ENCODE results near the gene STK38. TPM values are rescaled to one million over a fixed set of nuclear protein-coding genes. Genes with fewer than 3 reads are reported as not detected.

STK38 gene
- total and polyA plus RNA-seq, 2 of the 4 experiments (the other 2 are of a cell fraction) = 10.6 to 19.7 TPM

DNA sequence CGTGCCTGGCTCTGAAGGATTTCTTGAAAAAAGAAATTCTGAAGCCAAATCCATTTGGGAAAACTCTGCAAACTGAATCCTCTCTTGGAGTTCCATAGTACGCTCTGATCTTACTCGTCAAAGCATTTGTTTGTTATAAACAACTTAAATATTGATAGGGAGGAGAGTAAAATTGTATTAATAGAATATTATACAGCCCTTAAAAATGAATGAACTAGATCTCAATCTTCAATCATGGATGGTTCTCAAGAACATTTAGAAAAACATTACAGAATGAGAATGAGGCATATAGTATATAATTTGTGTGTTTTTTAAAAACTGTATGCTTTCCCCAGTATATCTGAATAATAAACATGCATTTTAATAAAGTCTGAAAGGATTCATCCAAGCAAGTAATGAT lies 79.7 kb downstream of the STK38 start:
- Histone ChIP-seq H3K36me3 (ENCODE audit: control insufficient read depth, insufficient read depth, low read length) (peaks cover 9% of the 10 kb centered on the region), H2BK5ac (ENCODE audit: low read depth, low read length, poor library complexity, severe bottlenecking) (no peak overlapping the region), H2BK20ac (ENCODE audit: low read depth, low read length) (no peak overlapping the region), H3K9me3 (ENCODE audit: control insufficient read depth, insufficient read depth, low read length) (no peaks in the 10 kb centered on the region), H4K8ac (ENCODE audit: low read depth in 2 of 2, low read length in 2 of 2) (no peak overlapping the region), H4K5ac (ENCODE audit: low read depth, low read length) (no peak overlapping the region), H3K18ac (ENCODE audit: low read depth, low read length) (no peak overlapping the region), H2AFZ (replicated peaks; ENCODE audit: low read length, poor library complexity) (no peak overlapping the region), H3K23ac (ENCODE audit: low read depth, low read length) (no peak overlapping the region), H3K9me1 (ENCODE audit: insufficient read depth, low read length) (peaks cover 9% of the 10 kb centered on the region), H2AK9ac (replicated peaks; ENCODE audit: low read depth, low read length, poor library complexity) (no peak overlapping the region), H4K91ac (ENCODE audit: insufficient read depth, low read depth, low read length) (no peak overlapping the region), H3K4me2 (ENCODE audit: low read depth, low read length) (no peak overlapping the region), H2BK15ac (ENCODE audit: low read depth, low read length) (no peak overlapping the region), H3K27me3 (ENCODE audit: control insufficient read depth, insufficient read depth, low read length) (no peaks in the 10 kb centered on the region), H3K9ac (ENCODE audit: low read depth, low read length) (no peak overlapping the region), H3K4me1 (ENCODE audit: control insufficient read depth, insufficient read depth, low read length) (peaks cover 9% of the 10 kb centered on the region), H4K20me1 (ENCODE audit: insufficient read depth, low read length) (peaks cover 46% of the 10 kb centered on the region), H2AK5ac (ENCODE audit: low read depth, low read length) (no peak overlapping the region), H3K27ac (ENCODE audit: insufficient read depth, low read length) (no peak overlapping the region), H3K79me1 (ENCODE audit: low read depth in 1 of 2, low read length in 2 of 2) (peaks cover 23 to 67% of the 10 kb centered on the region in 2 experiments), H3K14ac (replicated peaks; ENCODE audit: low read depth, low read length) (no peak overlapping the region), H3K4me3 (ENCODE audit: insufficient read depth, low read depth, low read length) (no peak overlapping the region), H3K4ac (ENCODE audit: low read depth, low read length) (no peak overlapping the region), H2BK120ac (ENCODE audit: low read depth, low read length) (no peak overlapping the region), H3K56ac (ENCODE audit: extremely low read depth, insufficient read depth, low read length) (no peak overlapping the region)
- no CpG with 5 or more reads among the region's 3 CpGs for WGBS, 2 experiments (ENCODE audit: extremely low coverage in 2 of 2, insufficient read length in 1 of 2)
- BruUV-seq (replicated peaks) = no TSS peak
- ChIA-PET CTCF (interaction anchor here (0.6 kb wide), 1 partner anchor 98 kb away, joined by 3 read pairs; no protein-coding TSS in a partner anchor), POLR2A (ENCODE audit: unreplicated experiment) (no interaction called here)
- dilution Hi-C loops (cut with HindIII; ENCODE audit: low sequenced_read_pairs, unreplicated experiment) = no loop called here
- intact Hi-C loops (cut with micrococcal nuclease) = no loop called here
- no peak for TF ChIP-seq MAFK (IDR thresholded peaks at IDR 0.05; ENCODE audit: low read depth, low read length)
- TF ChIP-seq, protein P1, sequence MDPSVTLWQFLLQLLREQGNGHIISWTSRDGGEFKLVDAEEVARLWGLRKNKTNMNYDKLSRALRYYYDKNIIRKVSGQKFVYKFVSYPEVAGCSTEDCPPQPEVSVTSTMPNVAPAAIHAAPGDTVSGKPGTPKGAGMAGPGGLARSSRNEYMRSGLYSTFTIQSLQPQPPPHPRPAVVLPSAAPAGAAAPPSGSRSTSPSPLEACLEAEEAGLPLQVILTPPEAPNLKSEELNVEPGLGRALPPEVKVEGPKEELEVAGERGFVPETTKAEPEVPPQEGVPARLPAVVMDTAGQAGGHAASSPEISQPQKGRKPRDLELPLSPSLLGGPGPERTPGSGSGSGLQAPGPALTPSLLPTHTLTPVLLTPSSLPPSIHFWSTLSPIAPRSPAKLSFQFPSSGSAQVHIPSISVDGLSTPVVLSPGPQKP (IDR thresholded peaks at IDR 0.05; ENCODE audit: borderline replicate concordance, low read depth, low read length) = no peak
- TF ChIP-seq, protein P2, sequence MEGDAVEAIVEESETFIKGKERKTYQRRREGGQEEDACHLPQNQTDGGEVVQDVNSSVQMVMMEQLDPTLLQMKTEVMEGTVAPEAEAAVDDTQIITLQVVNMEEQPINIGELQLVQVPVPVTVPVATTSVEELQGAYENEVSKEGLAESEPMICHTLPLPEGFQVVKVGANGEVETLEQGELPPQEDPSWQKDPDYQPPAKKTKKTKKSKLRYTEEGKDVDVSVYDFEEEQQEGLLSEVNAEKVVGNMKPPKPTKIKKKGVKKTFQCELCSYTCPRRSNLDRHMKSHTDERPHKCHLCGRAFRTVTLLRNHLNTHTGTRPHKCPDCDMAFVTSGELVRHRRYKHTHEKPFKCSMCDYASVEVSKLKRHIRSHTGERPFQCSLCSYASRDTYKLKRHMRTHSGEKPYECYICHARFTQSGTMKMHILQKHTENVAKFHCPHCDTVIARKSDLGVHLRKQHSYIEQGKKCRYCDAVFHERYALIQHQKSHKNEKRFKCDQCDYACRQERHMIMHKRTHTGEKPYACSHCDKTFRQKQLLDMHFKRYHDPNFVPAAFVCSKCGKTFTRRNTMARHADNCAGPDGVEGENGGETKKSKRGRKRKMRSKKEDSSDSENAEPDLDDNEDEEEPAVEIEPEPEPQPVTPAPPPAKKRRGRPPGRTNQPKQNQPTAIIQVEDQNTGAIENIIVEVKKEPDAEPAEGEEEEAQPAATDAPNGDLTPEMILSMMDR (conservative IDR thresholded peaks at IDR 0.05; ENCODE audit: low read depth, low read length) = no peak
- TF ChIP-seq RCOR1 (IDR thresholded peaks at IDR 0.05; ENCODE audit: insufficient replicate concordance, low read length) = no peak
- no peak for TF ChIP-seq MXI1 (IDR thresholded peaks at IDR 0.05; ENCODE audit: borderline replicate concordance, low read depth, low read length)
- TF ChIP-seq SMC3 (IDR thresholded peaks at IDR 0.05; ENCODE audit: low read depth, low read length) = no peak
- no peak for TF ChIP-seq FOS (IDR thresholded peaks at IDR 0.05; ENCODE audit: low read depth, low read length)
- TF ChIP-seq CEBPB (IDR thresholded peaks at IDR 0.05; ENCODE audit: low read depth, low read length) = no peak
- TF ChIP-seq MAZ (IDR thresholded peaks at IDR 0.05; ENCODE audit: borderline replicate concordance, low read depth, low read length) = no peak
- TF ChIP-seq, protein P3, sequence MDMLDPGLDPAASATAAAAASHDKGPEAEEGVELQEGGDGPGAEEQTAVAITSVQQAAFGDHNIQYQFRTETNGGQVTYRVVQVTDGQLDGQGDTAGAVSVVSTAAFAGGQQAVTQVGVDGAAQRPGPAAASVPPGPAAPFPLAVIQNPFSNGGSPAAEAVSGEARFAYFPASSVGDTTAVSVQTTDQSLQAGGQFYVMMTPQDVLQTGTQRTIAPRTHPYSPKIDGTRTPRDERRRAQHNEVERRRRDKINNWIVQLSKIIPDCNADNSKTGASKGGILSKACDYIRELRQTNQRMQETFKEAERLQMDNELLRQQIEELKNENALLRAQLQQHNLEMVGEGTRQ (IDR thresholded peaks at IDR 0.05; ENCODE audit: low read depth, low read length) = no peak
- TF ChIP-seq RFX5 (IDR thresholded peaks at IDR 0.05; ENCODE audit: low read depth, low read length) = no peak
- no peak for TF ChIP-seq RAD21 (IDR thresholded peaks at IDR 0.05; ENCODE audit: low read length)
- no peak for TF ChIP-seq BHLHE40 (IDR thresholded peaks at IDR 0.05; ENCODE audit: low read depth, low read length)
- in situ Hi-C loops (cut with MboI; ENCODE audit: low sequenced_read_pairs) = no loop called here
- DNase-seq (no peak), ATAC-seq (ENCODE audit: low read depth) (no peak)
